SK-N-SH treated with all-trans-retinoic acid at 6 μM for 48 hours (cell line): ENCODE measurements around the gene VPS54.

ENCODE experiments used
- BACH2 ChIP-seq: fragments of 250-450 bp; sonication (Bioruptor Pico); IDR thresholded peaks from 2 replicates; pipeline ENCODE4 v1.9.0; 2021; ENCODE audit warnings: mild to moderate bottlenecking, borderline replicate concordance
- GLIS3 ChIP-seq: fragments of 250-450 bp; sonication (Bioruptor Pico); IDR thresholded peaks from 2 replicates; pipeline ENCODE4 v1.5.0; 2020; ENCODE audit warnings: mild to moderate bottlenecking, moderate library complexity
- RARB ChIP-seq: fragments of 250-450 bp; sonication (Bioruptor Pico); IDR thresholded peaks from 2 replicates; pipeline ENCODE4 v1.8.0; 2021; ENCODE audit warnings: mild to moderate bottlenecking, moderate library complexity
- ZFP3 ChIP-seq: fragments of 250-450 bp; sonication (Bioruptor Pico); IDR thresholded peaks from 2 replicates; pipeline ENCODE4 v1.5.0; 2020; ENCODE audit warnings: mild to moderate bottlenecking, moderate library complexity
- ZNF565 ChIP-seq: fragments of 450-650 bp; formaldehyde crosslinking; conservative IDR thresholded peaks from 2 replicates; pipeline ENCODE4 v1.5.0; 2020; ENCODE audit warnings: low read depth, mild to moderate bottlenecking, moderate library complexity
- TF ChIP-seq, protein P1 (sequence below): fragments of 250-450 bp; sonication (Bioruptor Pico); IDR thresholded peaks from 2 replicates; pipeline ENCODE4 v1.8.0; 2020; ENCODE audit warnings: mild to moderate bottlenecking, moderate library complexity, borderline replicate concordance

DNA sequence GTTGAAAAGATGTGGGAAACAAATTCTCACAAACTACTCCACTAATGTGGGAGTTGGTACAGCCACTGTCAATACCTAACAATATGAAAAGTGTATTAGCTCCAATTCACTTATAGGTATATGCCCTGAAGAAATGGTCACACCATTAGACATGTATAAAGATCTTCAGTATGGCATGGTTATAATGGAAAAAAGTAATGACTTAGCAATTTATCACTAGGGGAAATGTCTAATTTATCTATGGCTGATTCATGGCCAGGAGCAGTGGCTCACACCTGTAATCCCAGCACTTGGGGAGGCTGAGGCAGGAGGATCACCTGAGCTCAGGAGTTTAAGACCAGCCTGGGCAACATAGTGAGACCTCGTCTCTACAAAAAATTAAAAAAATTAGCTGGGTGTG lies 125.1 kb downstream of the VPS54 start:
- no peak for TF ChIP-seq GLIS3
- no peak for TF ChIP-seq RARB (CRISPR knock-in tag)
- TF ChIP-seq ZFP3 (CRISPR knock-in tag) = no peak
- TF ChIP-seq BACH2 = no peak
- TF ChIP-seq, protein P1, sequence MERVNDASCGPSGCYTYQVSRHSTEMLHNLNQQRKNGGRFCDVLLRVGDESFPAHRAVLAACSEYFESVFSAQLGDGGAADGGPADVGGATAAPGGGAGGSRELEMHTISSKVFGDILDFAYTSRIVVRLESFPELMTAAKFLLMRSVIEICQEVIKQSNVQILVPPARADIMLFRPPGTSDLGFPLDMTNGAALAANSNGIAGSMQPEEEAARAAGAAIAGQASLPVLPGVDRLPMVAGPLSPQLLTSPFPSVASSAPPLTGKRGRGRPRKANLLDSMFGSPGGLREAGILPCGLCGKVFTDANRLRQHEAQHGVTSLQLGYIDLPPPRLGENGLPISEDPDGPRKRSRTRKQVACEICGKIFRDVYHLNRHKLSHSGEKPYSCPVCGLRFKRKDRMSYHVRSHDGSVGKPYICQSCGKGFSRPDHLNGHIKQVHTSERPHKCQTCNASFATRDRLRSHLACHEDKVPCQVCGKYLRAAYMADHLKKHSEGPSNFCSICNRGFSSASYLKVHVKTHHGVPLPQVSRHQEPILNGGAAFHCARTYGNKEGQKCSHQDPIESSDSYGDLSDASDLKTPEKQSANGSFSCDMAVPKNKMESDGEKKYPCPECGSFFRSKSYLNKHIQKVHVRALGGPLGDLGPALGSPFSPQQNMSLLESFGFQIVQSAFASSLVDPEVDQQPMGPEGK (CRISPR knock-in tag) = no peak
- no peak for TF ChIP-seq ZNF565
